Measurements from ENCODE around the gene POLD4.

GRCh38 chr11:67301951-67302516 is 51.3 kb downstream of the POLD4 start:
- TF ChIP-seq CTCF (conservative IDR thresholded peaks at IDR 0.05 in 1 of 2, IDR thresholded peaks at IDR 0.05 in 1 of 2; ENCODE audit: low read depth in 1 of 2, low read length in 2 of 2) (no peak), EZH2 (IDR thresholded peaks at IDR 0.05; ENCODE audit: low read length, missing control alignments) (no peak)
